HepG2 (cell line): ENCODE results near the gene TNS4. TPM values are rescaled to one million over a fixed set of nuclear protein-coding genes. Genes with fewer than 3 reads are reported as not detected.

Source experiments
- AGO2 ChIP-seq: fragments of 200-400 bp; formaldehyde crosslinking; optimal IDR thresholded peaks from 2 replicates; pipeline ENCODE3; 2017; ENCODE audit warnings: mild to moderate bottlenecking, low read depth, low read length, moderate library complexity
- AKNA ChIP-seq: sonication (generic); formaldehyde crosslinking; IDR thresholded peaks from 2 replicates; pipeline ENCODE4 v1.4.0; 2020; ENCODE audit warnings: missing genetic modification reagents, borderline replicate concordance
- NFKB2 ChIP-seq: sonication (generic); formaldehyde crosslinking; IDR thresholded peaks from 2 replicates; pipeline ENCODE4 v1.4.0; 2020; ENCODE audit warnings: missing genetic modification reagents, borderline replicate concordance
- ZNF562 ChIP-seq: sonication (generic); formaldehyde crosslinking; IDR thresholded peaks from 2 replicates; pipeline ENCODE4 v1.8.0; 2022; ENCODE audit warnings: missing genetic modification reagents, borderline replicate concordance
- polyA plus RNA-seq, 8 experiments: library from polyadenylated mRNA; depleted of rRNA in 3 of 8; stranded (reverse) in 7 of 8; unstranded in 1 of 8; fragments of >200 nt; fragmentation: Illumina TruSeq in 4 of 8; extraction: Trizol in 4 of 8; gene quantifications; 2 replicates each; pipeline versions ENCODE4 v1.2.1 to v1.2.3, GENCODE V29; 2011 to 2016; ENCODE audit warnings: low read depth in 4 of 8, missing spikeins in 1 of 8, mixed read lengths in 1 of 8; ENCODE audit not compliant: insufficient read depth in 1 of 8
- total RNA-seq, 5 experiments: library from RNA; depleted of rRNA; stranded (reverse); fragments of >200 nt; fragmentation: Illumina TruSeq; extraction: Trizol; gene quantifications; 2 replicates each; pipeline ENCODE4 v1.2.3, GENCODE V29; 2016; ENCODE audit warnings: low read depth in 1 of 5
- TF ChIP-seq, protein P1 (sequence below): IDR thresholded peaks from 2 replicates; pipeline ENCODE4 v1.6.1; 2018; ENCODE audit warnings: missing genetic modification reagents

The TNS4 gene
- total and polyA plus RNA-seq, 2 of the 13 experiments (the other 11 are each of a cell fraction or from before 2014, with no cell fraction given): 0.58 to 2.1 TPM

DNA sequence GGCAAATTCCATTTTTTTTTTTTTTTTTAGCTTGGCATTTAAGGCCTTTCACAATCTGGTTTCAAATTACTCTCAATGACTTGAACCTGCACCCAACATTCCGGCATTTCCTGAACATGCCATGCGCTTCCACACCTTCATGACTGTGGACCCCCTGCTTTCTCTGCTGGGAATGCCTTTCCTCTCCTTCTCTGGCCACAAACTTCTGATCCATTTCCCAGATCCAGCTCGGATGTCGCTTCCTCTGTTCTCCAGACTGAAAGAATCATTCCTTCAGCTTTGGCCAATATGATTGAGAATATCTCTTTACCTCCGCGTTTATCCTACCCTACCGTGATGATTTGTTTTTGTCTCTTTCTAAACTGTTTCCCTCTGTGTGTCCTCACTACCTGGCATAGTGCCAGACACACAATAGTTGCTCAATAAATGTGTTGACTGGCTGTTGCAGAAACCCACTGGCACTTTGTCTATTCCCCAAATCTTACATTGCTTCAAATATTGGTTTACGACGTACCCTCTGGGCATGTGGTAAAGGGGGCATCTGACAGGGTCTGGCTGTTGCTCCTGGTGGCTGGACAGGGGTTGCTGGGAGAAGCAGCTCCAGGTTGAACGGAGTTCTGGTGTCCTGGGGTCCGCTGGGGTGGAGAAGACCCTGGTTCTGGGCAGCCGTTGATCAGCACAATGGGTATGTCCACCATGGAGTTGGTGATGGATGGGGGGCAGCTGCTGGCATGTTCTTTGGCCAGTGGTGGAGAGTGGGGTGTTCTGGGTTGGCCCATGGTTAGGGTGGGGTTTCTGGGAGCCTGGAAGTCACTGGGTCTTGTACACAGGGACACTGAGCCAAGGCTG, 14.7 kb downstream of the TNS4 start (continued):
- no peak for TF ChIP-seq AKNA (CRISPR knock-in tag)
- TF ChIP-seq NFKB2 (CRISPR knock-in tag): no peak
- no peak for TF ChIP-seq AGO2
- TF ChIP-seq, protein P1, sequence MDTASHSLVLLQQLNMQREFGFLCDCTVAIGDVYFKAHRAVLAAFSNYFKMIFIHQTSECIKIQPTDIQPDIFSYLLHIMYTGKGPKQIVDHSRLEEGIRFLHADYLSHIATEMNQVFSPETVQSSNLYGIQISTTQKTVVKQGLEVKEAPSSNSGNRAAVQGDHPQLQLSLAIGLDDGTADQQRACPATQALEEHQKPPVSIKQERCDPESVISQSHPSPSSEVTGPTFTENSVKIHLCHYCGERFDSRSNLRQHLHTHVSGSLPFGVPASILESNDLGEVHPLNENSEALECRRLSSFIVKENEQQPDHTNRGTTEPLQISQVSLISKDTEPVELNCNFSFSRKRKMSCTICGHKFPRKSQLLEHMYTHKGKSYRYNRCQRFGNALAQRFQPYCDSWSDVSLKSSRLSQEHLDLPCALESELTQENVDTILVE (CRISPR knock-in tag): no peak
- TF ChIP-seq ZNF562: no peak
